ENCODE data around the gene NAB2.

NAB2 gene

DNA sequence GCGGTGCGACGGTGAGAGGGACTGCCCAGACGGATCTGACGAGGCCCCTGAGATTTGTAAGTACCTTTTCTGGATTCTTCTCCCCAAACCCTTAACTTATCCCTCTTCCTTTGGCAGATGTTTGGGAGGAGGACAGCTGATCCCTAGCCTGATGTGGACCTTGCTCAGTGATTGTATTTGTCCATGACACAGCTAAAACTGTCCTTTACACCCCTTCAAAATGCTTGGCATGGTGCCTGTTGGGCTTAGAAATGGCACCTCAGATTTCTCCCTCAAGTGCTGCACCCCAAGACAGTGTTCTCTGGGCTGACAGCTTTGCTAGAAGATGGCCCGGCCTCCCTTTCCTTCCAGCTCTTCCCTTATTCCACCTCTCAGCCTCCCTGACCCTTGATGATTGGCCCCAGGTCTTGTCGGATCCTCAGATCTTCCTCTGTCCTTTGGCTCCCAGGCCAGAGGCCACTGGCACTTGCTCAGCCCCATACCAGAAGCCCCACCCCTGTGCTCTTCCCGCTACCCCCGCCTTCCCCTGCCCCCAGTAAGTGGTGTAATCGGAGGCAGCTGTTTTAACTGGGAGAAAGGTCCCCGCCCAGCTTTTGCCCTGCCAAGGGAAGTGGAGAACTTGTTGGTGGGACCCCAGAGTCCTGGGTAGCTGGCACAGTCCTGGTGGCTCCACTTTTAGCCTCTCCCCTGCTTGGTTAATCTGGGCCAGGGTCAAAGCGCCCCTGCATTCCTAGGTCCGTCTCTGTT is 49.8 kb downstream of the NAB2 start:
- DNase-seq: peak; percentile 77 to 88 (median 77)

DNA sequence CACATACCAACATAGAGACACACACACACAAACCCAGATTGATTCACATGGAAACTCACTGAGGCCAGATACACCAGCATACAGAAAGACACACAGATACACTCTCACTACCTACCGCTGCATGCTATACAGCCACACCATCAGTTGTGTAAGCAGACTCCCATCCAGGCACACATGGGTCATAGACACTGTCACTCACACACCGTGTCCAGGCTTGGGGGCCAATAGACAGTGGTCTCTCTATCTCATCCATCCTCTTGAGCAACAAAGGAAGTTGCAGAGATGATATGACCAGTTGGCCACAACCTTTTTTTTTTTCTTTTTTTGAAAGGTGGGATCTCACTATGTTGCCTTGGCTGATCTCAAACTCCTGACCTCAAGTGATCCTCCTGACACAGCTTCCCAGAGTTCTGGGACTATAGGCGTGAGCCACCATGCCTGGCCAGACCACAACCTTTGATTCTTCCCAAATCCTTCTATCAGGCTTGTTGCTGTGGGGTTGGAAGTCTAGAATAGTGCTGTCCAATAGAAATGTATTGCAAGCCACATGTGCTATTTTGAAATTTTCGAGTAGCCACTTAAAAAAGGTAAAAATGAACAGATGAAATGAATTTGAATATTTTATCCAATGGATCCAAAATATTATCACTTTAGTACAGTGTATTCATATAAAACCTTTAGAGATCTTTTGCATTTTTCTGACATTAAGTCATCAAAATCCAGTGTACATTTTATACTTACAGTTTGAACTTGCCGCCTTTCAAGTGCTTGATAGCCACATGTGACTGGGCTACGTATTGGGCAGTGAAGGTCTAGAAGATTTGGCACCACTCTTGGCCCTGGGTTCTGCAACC is 51.1 kb downstream of the NAB2 start:
- no peak for DNase-seq

DNA sequence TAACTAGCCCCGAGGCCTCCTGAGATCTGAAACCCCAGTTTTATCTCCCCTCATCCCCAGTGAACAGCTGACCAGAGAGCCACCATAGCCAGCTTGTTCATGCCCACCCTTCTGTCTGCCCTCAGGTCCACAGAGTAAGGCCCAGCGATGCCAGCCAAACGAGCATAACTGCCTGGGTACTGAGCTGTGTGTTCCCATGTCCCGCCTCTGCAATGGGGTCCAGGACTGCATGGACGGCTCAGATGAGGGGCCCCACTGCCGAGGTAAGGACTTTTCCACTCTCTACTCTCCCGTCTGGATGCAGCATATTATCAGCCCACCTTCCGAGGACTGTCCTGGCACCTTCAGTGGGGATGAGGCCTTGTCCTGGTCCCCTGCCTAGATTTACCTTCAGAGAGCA is 52.3 kb downstream of the NAB2 start:
- no peak for DNase-seq

DNA sequence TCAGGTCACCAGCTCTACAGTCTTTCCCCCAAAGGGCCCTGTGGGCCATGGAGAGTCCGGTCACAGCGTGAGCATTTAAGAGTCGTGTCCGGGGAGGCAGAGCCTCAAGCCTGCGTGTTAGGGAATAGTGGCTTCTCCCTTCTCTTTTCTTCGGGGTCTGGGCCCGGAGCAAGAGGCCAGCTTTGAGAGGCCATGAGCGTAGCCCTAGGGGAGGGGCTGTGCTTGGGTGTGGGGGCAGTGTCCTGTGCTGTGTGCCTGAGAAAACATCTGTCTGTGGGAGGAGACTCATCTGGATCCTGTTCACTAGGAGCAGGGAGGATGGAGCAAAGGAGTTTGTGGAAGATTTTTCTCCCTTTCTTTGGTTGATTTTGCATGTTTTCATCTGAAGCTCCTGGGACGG is 53.2 kb downstream of the NAB2 start:
- DNase-seq: no peak

DNA sequence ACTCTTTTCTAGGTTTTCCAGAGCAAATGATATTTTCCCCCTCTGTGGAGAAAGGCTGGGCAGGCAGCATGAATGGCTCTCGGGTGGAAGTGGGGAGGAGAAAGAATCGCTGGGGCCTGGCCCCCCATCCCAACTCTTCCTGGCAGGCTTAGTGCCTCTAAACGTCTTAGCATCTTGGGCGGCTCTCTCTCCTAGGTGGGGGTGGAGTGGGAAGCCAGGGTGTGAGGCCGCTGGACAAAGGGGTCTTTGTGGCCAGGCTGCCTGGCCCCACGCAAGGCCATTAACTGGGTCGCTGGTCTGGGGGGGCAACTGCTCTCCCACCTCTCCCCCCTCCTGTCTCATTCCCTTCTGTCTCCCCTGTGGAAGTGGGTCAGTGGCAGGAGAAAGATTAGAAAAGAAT is 53.8 kb downstream of the NAB2 start:
- DNase-seq: no peak

DNA sequence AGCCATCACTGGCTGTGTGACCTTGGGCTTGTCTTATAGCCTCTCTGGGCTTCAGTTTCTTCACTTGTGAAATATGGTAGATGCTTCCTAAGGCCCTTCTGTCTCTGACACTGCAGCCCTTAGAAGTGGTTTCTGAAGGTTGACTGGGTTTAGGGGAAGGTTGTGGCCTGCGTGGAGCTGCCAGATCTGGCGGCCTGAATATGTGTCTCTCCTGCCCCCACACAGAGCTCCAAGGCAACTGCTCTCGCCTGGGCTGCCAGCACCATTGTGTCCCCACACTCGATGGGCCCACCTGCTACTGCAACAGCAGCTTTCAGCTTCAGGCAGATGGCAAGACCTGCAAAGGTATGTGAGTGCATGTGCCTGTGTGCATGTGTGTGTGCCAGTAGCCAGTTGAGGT is 54.5 kb downstream of the NAB2 start:
- DNase-seq: no peak

Data from suppressor macrophage treated with lipopolysaccharide for 1 hour (primary cell).